ENCODE measurements around the gene ATP5F1E.
"Not testable (repeated sequence)": the region's sequence is repeated elsewhere in the genome, so short reads cannot be mapped to it uniquely, and the experiment has no call there.

The ATP5F1E gene

GRCh38 chr20:58984691-58985090 is 47.4 kb downstream of the ATP5F1E start:
- H3K4me3 ChIP-seq (ENCODE audit: low read depth, low read length), result no peak overlapping the region
- DNase-seq (ENCODE audit: low read depth), result no peak
- TF ChIP-seq CTCF (conservative IDR thresholded peaks at IDR 0.05; ENCODE audit: low read depth, low read length), result no peak

DNA sequence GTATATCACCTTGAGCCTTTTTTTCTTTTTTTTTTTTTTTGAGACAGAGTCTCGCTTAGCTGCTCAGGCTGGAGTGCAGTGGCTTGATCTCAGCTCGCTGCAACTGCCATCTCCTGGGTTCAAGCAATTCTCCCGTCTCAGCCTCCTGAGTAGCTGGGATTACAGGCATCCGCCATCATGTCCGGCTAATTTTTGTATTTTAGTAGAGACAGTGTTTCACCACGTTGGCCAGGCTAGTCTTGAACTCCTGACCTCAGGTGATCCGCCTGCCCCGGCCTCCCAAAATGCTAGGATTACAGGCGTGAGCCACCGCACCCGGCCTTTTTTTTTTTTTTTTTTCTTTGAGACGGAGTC is 49.0 kb downstream of the ATP5F1E start:
- DNase-seq (ENCODE audit: low read depth); H3K4me3 ChIP-seq (ENCODE audit: low read depth, low read length): not testable (repeated sequence)

DNA sequence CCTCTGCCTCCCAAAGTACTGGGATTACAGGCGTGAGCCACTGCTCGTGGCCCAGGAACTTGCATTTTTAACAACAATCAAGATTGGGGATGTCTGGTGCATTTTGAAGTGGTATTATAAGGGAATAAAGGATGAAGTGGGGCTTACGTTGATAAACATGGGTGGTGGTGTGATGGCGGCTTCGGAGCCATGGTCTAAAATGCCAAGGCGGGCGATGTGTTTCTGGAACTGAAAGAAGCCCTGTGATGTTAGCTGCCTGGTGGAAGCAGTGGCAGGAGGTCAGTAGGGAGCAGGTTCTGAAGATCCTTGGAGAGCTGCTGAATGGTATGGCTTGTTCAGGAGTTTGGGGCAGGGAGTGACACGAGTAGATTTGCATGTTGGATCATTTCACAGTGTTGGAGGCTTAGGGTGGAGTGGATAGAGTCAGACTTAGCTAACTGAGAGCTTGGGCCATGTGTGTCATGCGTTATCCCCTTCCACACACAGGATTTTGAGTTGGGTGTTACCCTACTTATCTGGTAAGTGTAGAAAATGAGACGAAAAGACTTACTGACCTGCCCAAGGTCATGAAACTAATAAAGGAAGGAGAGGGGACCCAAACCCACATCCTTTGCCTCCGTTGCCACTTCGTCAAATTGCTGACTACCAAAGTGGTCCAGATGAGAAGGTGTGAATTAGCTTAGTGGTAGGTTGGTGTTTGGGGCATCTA is 49.6 kb downstream of the ATP5F1E start:
- TF ChIP-seq CTCF (conservative IDR thresholded peaks at IDR 0.05; ENCODE audit: low read depth, low read length), result no peak
- DNase-seq (ENCODE audit: low read depth), result no peak
- H3K4me3 ChIP-seq (ENCODE audit: low read depth, low read length), result no peak overlapping the region

DNA sequence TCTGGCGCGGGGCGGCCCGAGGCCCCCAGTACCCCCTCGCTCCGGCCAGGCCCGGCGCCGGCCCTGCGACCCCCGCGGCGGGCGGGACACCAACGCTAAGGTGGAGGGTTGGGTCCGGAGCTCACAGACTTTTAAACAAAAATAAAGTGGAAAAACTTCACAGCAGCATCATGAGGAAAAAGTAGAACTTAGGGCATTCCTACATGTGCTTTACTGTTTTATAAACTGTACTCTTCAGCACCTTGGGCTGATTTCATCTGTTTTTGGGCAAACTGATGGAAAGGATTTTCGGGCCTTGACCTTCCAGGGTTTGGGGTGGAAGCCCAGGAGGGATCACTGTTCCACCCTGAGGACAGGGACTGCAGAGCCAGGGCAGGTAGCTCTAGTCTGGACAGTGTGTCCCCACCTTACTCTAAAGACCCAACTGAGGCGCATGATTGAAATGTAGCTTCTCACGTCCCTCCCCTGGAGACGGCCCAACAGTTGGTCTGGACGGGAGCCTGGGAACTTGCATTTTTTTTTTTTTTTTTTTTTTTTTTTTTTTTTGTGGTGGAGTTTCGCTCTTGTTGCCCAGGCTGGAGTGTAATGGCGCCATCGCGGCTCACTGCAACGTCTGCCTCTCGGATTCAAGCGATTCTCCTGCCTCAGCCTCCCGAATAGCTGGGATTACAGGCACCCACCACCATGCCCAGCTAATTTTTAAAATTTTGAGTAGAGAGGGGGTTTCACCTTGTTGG is 50.3 kb downstream of the ATP5F1E start:
- peak; percentile 22 for DNase-seq (ENCODE audit: low read depth)

GRCh38 chr20:58980711-58981627 is 51.2 kb downstream of the ATP5F1E start, which contains the start of gene NELFCD:
Gene NELFCD (plus strand): TSS chr20:58981256. CDS start chr20:58981310, 54 bp downstream.
- no peak for TF ChIP-seq CTCF (conservative IDR thresholded peaks at IDR 0.05; ENCODE audit: low read depth, low read length)
- peak within 1 kb of the TSS; percentile 75 for H3K4me3 ChIP-seq (ENCODE audit: low read depth, low read length)
- DNase-seq (ENCODE audit: low read depth), result peak; percentile 76

More for the DNA sequence above, 50.3 kb downstream of the ATP5F1E start:
- no peak for TF ChIP-seq CTCF (conservative IDR thresholded peaks at IDR 0.05; ENCODE audit: low read depth, low read length)
- H3K4me3 ChIP-seq (ENCODE audit: low read depth, low read length), result peak overlapping the region; percentile 75

DNA sequence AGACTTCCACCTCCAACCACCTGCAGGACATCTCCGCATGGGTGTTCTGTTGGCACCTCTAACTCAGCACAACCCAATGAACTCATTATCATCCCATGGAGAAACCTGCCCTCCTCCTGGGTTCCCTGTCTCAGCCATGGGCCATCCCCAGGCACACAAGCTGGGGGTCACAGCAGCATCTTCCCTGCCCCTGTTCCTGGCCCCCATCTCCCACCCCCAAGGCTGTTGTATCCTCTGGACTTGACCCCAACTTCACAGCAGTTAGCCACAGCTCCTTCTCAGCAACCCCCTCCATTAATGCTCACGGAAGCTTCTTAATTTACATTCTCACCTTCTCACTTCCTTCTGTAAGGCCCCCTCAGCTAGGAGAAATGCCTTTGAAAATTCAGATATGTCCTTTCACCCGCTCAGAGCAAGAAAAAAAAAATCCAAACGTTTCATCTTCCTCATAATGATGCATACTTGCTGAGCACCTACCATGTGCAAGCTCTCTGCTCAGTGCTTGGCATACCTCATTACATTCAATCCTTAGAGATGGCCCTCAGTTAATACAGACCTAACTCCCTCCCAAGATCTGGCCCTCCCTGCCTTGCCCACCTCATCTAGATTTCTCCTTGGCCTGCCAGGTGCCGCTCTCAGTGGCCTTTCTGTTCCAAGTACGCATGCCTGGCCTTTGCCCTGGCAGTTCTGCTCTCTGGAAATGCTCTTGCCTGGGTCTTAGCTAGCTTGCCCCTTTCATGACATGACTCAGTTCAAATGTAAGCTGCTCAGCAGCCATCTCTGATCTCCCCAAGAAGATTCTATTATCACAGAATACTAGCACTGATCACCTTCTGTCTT is 53.6 kb downstream of the ATP5F1E start:
- no peak for DNase-seq (ENCODE audit: low read depth)
- TF ChIP-seq CTCF (conservative IDR thresholded peaks at IDR 0.05; ENCODE audit: low read depth, low read length), result no peak
- no peak overlapping the region for H3K4me3 ChIP-seq (ENCODE audit: low read depth, low read length)
